ENCODE measurements around the gene MACF1. TPM values are rescaled to one million over a fixed set of nuclear protein-coding genes. Genes with fewer than 3 reads are reported as not detected.

MACF1 gene
- total and polyA plus RNA-seq, 7 donors: 38.9 to 162 (median 71.4) TPM

DNA sequence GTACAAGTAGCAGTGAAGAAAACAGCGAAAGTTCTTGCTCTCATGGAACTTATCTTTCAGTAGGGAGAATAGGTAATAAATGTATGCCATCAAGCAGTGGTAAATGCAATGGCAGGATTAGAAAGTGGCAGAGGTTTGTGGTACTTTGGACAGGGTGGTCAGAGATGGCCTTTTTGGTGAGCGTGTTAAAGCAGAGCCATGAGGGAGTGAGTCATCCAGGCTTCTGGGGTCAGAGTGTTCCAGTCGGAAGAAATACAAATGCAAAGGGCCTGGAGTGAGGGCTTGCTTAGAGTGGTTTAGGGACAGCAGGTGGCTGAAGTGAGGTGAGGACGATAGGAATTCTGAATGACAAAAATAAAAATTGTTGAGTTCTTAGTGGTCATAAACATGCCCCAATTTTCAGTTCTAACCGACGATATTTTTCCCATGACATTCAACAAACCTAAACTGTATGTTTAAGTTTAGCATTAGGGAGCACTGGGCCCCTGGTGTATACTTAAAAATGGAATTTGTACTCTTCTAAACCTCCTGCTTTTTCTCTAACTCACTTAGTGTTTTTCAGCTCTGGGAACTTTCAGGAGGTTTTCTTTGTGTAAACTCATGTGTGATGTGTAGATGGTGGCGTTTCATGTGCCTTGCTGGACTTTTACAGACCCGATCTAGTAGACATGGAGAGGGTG is 78.2 kb downstream of the MACF1 start:
- ATAC-seq: peak; percentile 43 to 71 (median 63)
- no peak overlapping the region for H3K27ac ChIP-seq
- intact Hi-C loops (cut with DNase I): no loop called here

GRCh38 chr1:39283858-39284257 is 79.4 kb downstream of the MACF1 start:
- peaks cover 27 to 71% of the 10 kb centered on the region in 2 donors for H3K36me3 ChIP-seq (ENCODE audit: insufficient read depth in 1 of 2, low read depth in 1 of 2)
- 82 to 92% (median 88%) methylated on average over 1 of the region's 1 CpG for WGBS, 3 donors
- peaks cover 3% of the 10 kb centered on the region for H3K4me1 ChIP-seq

More for the DNA sequence above, 78.2 kb downstream of the MACF1 start:
- Histone ChIP-seq H3K27me3 (ENCODE audit: insufficient read depth in 3 of 3, low read length in 2 of 3) (no peaks in the 10 kb centered on the region), H3K4me1 (peaks cover 6% of the 10 kb centered on the region), H3K36me3 (ENCODE audit: insufficient read depth in 1 of 2, low read depth in 1 of 2) (peaks cover 27 to 59% of the 10 kb centered on the region in 2 donors), H3K4me3 (no peak overlapping the region), H3K9me3 (no peaks in the 10 kb centered on the region)
- no peak for TF ChIP-seq CTCF (IDR thresholded peaks at IDR 0.05)
- no peak for DNase-seq
- 74 to 78% (median 77%) methylated on average over 8 of the region's 8 CpGs for WGBS, 3 donors

DNA sequence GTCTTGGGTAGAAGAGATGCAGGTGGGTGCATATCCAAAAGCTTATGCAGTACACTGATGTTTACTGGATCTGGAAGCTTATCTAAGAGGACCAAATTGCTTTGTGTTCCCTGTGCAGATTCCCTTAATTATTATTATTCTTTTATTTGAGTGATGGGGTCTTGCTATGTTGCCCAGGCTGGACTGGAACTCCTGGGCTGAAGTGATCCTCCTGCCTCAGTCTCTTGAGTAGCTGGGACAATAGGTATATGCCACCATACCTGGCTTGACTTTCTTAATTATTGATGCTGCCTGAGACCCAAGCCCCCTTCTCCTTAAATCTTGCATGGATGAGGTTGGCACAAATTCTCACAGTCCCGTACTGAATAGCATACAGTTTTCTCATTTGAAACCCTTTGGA is 83.0 kb downstream of the MACF1 start:
- Histone ChIP-seq H3K27me3 (ENCODE audit: insufficient read depth in 3 of 3, low read length in 2 of 3) (no peaks in the 10 kb centered on the region), H3K27ac (no peak overlapping the region), H3K9me3 (no peaks in the 10 kb centered on the region), H3K4me1 (no peaks in the 10 kb centered on the region), H3K36me3 (ENCODE audit: insufficient read depth in 1 of 2, low read depth in 1 of 2) (peaks cover 30 to 94% of the 10 kb centered on the region in 2 donors), H3K4me3 (no peak overlapping the region)
- no peak for TF ChIP-seq CTCF (IDR thresholded peaks at IDR 0.05)
- no peak for ATAC-seq
- intact Hi-C loops (cut with DNase I): loop anchor here in 1 of 2 donors (5.0 kb wide), 1 partner anchor 50 kb away; no protein-coding TSS in a partner anchor
- DNase-seq: no peak
- 96 to 98% (median 97%) methylated on average over 1 of the region's 1 CpG for WGBS, 3 donors

More at GRCh38 chr1:39283858-39284257, 79.4 kb downstream of the MACF1 start:
- ATAC-seq: no peak
- intact Hi-C loops (cut with DNase I): no loop called here
- H3K27ac ChIP-seq: no peak overlapping the region
- TF ChIP-seq CTCF (IDR thresholded peaks at IDR 0.05): no peak
- no peaks in the 10 kb centered on the region for H3K9me3 ChIP-seq
- no peak overlapping the region for H3K4me3 ChIP-seq
- H3K27me3 ChIP-seq (ENCODE audit: insufficient read depth in 3 of 3, low read length in 2 of 3): no peaks in the 10 kb centered on the region
- DNase-seq: no peak

DNA sequence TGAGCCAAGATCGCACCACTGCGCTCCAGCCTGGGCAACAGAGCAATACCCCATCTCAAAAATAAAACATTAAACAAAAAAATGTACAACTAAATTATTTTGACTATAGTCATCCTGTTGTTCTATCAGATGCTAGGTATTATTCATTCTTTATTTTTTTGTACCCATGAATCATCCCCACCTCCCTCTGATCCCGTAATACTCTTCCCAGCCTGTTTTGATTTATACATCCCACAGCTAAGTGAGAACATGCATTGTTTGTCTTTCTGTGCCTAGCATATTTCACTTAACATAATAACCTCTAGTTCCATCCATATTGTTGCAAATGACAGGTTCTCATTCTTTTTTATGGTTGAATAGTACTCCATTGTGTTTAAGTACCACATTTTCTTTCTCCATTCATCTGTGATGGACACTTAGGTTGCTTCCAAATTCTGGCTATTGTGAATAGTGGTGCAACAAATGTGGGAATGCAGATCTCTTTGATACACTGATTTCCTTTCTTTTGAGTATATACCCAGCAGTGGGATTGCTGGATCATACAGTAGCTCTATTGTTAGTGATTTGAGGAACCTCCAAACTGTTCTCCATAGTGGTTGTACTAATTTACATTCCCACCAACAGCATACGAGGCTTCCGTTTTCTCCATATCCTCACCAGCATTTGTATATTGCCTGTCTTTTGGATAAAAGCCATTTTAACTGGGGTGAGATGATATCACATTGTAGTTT is 84.4 kb downstream of the MACF1 start:
- intact Hi-C loops (cut with DNase I): loop anchor here in 1 of 2 donors (5.0 kb wide), 1 partner anchor 48 kb away; no protein-coding TSS in a partner anchor
- WGBS, 3 donors: 96 to 97% (median 97%) methylated on average over 5 of the region's 5 CpGs
- TF ChIP-seq CTCF (IDR thresholded peaks at IDR 0.05): no peak

More for the DNA sequence above, 84.4 kb downstream of the MACF1 start:
- Histone ChIP-seq H3K27me3 (ENCODE audit: insufficient read depth in 3 of 3, low read length in 2 of 3) (no peaks in the 10 kb centered on the region), H3K9me3 (no peaks in the 10 kb centered on the region), H3K4me3 (no peak overlapping the region), H3K27ac (no peak overlapping the region), H3K4me1 (no peaks in the 10 kb centered on the region), H3K36me3 (ENCODE audit: insufficient read depth in 1 of 2, low read depth in 1 of 2) (peaks cover 22 to 94% of the 10 kb centered on the region in 2 donors)
- DNase-seq (no peak), ATAC-seq (no peak)
